ENCODE results near the gene SYTL4. TPM values are rescaled to one million over a fixed set of nuclear protein-coding genes. Genes with fewer than 3 reads are reported as not detected.
"Not testable (repeated sequence)": the region's sequence is repeated elsewhere in the genome, so short reads cannot be mapped to it uniquely, and the experiment has no call there.

Gene SYTL4
- total RNA-seq (2014; rRNA removed) = 2.7 and 3.2 TPM in 2 replicates
- Bru-seq, nascent RNA = percentile 46 among the genes with signal in this experiment
- percentile 57 among the genes with signal in this experiment for BruChase-seq, experiment 1, labeled RNA remaining after a 6-hour chase
- BruChase-seq, experiment 2, labeled RNA remaining after a 2-hour chase = percentile 49 among the genes with signal in this experiment
- long read RNA-seq, partial matches to known transcripts = 2 of 6 reads
- long read RNA-seq, other reads (novel, unspliced or antisense) = 4 of 6 reads

DNA sequence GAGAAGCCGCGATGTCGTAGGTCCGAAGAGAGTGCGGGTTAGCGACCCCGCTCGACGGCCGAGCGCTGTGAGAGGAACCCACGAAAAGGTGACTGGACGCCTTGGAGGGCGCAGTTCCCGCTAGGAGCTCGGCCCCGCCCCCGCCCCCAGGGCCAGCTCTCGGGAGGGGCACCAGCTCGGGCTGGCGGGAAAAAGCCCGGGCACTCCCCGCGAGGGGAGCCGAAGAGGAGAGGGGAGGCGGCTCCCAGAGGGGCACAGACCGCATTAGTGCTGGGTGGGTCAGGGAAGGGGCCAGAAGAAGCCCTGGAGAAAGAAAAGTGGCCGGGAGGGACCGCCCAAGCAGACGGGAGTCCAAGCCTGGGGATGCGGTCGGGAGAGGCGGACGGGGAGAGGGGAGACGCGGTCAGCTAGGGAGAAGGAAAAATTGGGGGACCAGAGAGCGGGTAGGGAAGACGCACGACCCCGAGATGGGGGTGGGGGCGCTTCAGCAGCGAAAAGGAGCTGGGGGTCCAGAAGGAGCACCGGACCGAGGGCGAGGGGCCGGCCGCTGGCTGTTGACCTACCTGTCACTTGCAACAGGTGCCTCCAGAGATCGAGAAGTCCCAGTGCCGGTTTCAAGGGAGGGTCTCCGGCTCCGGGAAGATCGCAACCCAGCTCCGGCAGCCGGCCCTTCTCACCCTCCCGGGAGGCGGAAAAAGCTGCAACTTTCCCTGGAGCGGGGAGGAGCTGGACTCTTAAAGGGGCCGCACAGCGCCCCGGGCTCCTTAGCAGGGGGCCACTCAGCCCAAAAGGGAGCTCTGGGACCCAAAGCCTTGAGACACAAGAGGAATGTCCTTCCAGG, at the start of gene SYTL4:
TSS of gene SYTL4 (minus strand) at position 681 of the 841 bp plus-strand sequence. CDS start 30,084 bp downstream, outside the sequence.
- peak within 1 kb of the TSS; percentile 47 for H3K9ac ChIP-seq (ENCODE audit: low read length)

GRCh38 chrX:100769439-100769838, 37.5 kb upstream of the SYTL4 start:
- H3K27me3 ChIP-seq (ENCODE audit: low read length) = peaks cover 18% of the 10 kb centered on the region
- BruUV-seq (replicated peaks); DNase-seq; POLR2A ChIA-PET (ENCODE audit: unreplicated experiment); H3K4me3 ChIP-seq (ENCODE audit: low read length); H3K9me2 ChIP-seq (replicated peaks; ENCODE audit: low read length); H3F3A ChIP-seq (ENCODE audit: low read length, unreplicated experiment); H4K20me1 ChIP-seq (ENCODE audit: low read length); H2AFZ ChIP-seq (ENCODE audit: low read length); H3K79me2 ChIP-seq (ENCODE audit: low read length); H3K27ac ChIP-seq (ENCODE audit: low read length); H3K9ac ChIP-seq (ENCODE audit: low read length); H3K9me3 ChIP-seq (ENCODE audit: low read length); ATAC-seq; H3K4me2 ChIP-seq (ENCODE audit: low read length); H3K4me1 ChIP-seq (ENCODE audit: insufficient read depth, low read length); H3K36me3 ChIP-seq (ENCODE audit: low read depth, low read length): not testable (repeated sequence)
- intact Hi-C loops (cut with micrococcal nuclease) = loop anchor here (2.0 kb wide), 1 partner anchor 257 kb away; no protein-coding TSS in a partner anchor
- CTCF ChIA-PET = interaction anchor here (1.2 to 2.5 kb wide), 2 partner anchors 84 to 98 kb away, joined by 46 to 58 read pairs; no protein-coding TSS in a partner anchor

More for the DNA sequence above, at the start of gene SYTL4:
- Histone ChIP-seq H3K9me2 (replicated peaks; ENCODE audit: low read length) (no peaks in the 10 kb centered on the region), H4K20me1 (ENCODE audit: low read length) (no peaks in the 10 kb centered on the region), H3F3A (ENCODE audit: low read length, unreplicated experiment) (no peaks in the 10 kb centered on the region), H3K9me3 (ENCODE audit: low read length) (no peaks in the 10 kb centered on the region), H3K4me1 (ENCODE audit: insufficient read depth, low read length) (no peaks in the 10 kb centered on the region; the same call in 1 of the 2 replicates), H3K36me3 (ENCODE audit: low read depth, low read length) (no peaks in the 10 kb centered on the region), H3K27me3 (ENCODE audit: low read length) (no peaks in the 10 kb centered on the region), H3K4me2 (ENCODE audit: low read length) (peak within 1 kb of the TSS; percentile 89), H3K79me2 (ENCODE audit: low read length) (no peaks in the 10 kb centered on the region), H3K27ac (ENCODE audit: low read length) (no peak within 1 kb of the TSS), H3K4me3 (ENCODE audit: low read length) (peak within 1 kb of the TSS; percentile 87), H2AFZ (ENCODE audit: low read length) (peak within 1 kb of the TSS; percentile 98)
- ATAC-seq = peak; percentile 93
- BruUV-seq (replicated peaks) = no TSS peak
- ChIA-PET POLR2A (ENCODE audit: unreplicated experiment) (no interaction called here), CTCF (interaction anchor here (1.5 kb wide), 1 partner anchor 37 kb away, joined by 5 read pairs; no protein-coding TSS in a partner anchor)
- TF ChIP-seq EZH2 (IDR thresholded peaks at IDR 0.05; ENCODE audit: low read length, unreplicated experiment) (no peak), EZH2phosphoT487 (IDR thresholded peaks at IDR 0.05; ENCODE audit: borderline replicate concordance, low read length) (no peak)
- TF ChIP-seq, protein P1, sequence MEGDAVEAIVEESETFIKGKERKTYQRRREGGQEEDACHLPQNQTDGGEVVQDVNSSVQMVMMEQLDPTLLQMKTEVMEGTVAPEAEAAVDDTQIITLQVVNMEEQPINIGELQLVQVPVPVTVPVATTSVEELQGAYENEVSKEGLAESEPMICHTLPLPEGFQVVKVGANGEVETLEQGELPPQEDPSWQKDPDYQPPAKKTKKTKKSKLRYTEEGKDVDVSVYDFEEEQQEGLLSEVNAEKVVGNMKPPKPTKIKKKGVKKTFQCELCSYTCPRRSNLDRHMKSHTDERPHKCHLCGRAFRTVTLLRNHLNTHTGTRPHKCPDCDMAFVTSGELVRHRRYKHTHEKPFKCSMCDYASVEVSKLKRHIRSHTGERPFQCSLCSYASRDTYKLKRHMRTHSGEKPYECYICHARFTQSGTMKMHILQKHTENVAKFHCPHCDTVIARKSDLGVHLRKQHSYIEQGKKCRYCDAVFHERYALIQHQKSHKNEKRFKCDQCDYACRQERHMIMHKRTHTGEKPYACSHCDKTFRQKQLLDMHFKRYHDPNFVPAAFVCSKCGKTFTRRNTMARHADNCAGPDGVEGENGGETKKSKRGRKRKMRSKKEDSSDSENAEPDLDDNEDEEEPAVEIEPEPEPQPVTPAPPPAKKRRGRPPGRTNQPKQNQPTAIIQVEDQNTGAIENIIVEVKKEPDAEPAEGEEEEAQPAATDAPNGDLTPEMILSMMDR (conservative IDR thresholded peaks at IDR 0.05; ENCODE audit: low read depth, low read length) = no peak
- intact Hi-C loops (cut with micrococcal nuclease) = loop anchor here (1.0 kb wide), 1 partner anchor 10 kb away; no protein-coding TSS in a partner anchor
- DNase-seq = peak; percentile 20

DNA sequence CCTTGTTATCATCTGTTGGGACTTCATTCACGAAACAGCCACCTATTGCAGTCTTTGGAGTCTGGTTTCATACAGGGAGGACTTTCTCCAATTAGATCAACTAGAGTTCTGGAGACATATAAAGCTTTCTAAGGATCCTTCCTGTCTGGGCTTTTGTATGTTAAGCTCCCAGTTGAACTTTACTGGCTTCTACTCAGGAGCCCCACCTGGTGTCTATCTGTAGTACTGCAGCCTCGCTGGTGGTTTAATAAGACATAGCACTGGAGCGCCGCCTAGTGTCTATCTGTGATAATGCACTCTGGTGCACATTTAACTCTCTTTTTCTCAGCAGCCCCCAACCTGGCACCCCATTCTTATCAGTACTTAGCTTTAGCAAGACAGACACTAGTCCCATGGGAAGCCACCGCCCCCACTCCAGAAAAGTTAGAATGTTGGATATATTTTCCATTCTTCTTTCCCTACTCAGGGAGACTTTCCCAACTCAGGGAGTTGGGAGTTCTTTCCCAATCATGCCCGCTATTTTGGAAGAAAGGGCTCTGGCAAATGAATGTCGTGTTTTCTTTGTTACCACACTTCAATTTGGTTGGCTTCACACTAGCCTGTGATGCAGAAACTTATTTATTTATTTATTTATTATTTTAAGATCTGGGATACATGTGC, 36.9 kb upstream of the SYTL4 start:
- Histone ChIP-seq H3K9me3 (ENCODE audit: low read length) (no peaks in the 10 kb centered on the region), H3K4me1 (ENCODE audit: insufficient read depth, low read length) (no peaks in the 10 kb centered on the region), H4K20me1 (ENCODE audit: low read length) (no peaks in the 10 kb centered on the region), H3K27me3 (ENCODE audit: low read length) (peaks cover 11% of the 10 kb centered on the region), H3K36me3 (ENCODE audit: low read depth, low read length) (no peaks in the 10 kb centered on the region), H3F3A (ENCODE audit: low read length, unreplicated experiment) (no peaks in the 10 kb centered on the region), H2AFZ (ENCODE audit: low read length) (no peak overlapping the region), H3K4me3 (ENCODE audit: low read length) (no peak overlapping the region), H3K9me2 (replicated peaks; ENCODE audit: low read length) (no peaks in the 10 kb centered on the region), H3K9ac (ENCODE audit: low read length) (no peak overlapping the region), H3K4me2 (ENCODE audit: low read length) (no peak overlapping the region), H3K27ac (ENCODE audit: low read length) (no peak overlapping the region), H3K79me2 (ENCODE audit: low read length) (no peaks in the 10 kb centered on the region)
- peak; percentile 35; the same call in 1 of the 2 replicates for ATAC-seq
- intact Hi-C loops (cut with micrococcal nuclease) = loop anchor here (1.0 to 2.0 kb wide), 3 partner anchors 84 to 256 kb away; no protein-coding TSS in a partner anchor
- CTCF ChIA-PET = interaction anchor here (0.6 to 2.5 kb wide), 9 partner anchors 37 to 154 kb away, joined by 3 to 58 read pairs (median 5); partner anchors contain the start of gene SYTL4
- TF ChIP-seq, protein P1 (conservative IDR thresholded peaks at IDR 0.05; ENCODE audit: low read depth, low read length) = peak; percentile 98
- no peak for TF ChIP-seq EZH2phosphoT487 (IDR thresholded peaks at IDR 0.05; ENCODE audit: borderline replicate concordance, low read length)
- peak; percentile 87 for DNase-seq
- BruUV-seq (replicated peaks) = no TSS peak
- POLR2A ChIA-PET (ENCODE audit: unreplicated experiment) = interaction anchor here (0.5 kb wide), 1 partner anchor 98 kb away, joined by 10 read pairs; no protein-coding TSS in a partner anchor

Data from PC-3 (cell line).